ENCODE data around the gene SH3TC1. TPM values are rescaled to one million over a fixed set of nuclear protein-coding genes. Genes with fewer than 3 reads are reported as not detected.

Gene SH3TC1
- polyA plus RNA-seq, 2 of the 4 experiments (the other 2 are of a cell fraction): 2.8 to 7.4 TPM

DNA sequence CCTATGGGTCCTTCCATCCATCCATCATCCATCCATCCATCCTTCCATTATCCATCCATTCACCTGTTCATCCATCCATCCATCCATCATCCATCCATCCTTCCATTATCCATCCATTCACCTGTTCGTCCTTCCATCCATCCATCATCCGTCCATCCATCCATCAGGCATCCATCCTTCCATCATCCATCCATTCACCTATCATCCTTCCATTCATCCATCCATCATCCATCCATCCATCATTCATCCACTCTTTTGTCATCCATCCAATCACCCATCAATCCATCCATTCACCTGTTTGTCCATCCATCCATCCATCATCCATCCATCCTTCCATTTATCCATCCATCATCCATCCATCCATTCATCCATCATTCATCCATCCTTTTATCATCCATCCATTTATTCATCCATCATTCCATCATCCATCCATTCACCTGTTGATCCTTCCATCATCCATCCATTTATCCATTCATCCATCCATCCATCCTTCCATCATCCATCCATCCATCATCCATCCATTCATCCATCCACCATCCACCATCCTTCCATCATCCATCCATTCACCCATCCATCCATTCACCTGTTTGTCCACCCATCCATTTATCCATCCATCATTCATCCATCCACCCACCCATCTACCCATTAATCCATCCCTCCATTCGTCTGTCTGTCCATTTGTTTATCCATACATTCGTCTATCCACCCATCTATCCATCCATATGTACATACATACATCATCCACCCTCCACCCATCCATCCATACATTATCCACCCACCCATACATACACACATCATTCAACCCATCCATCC is 34.8 kb downstream of the SH3TC1 start:
- Histone ChIP-seq H3K4me3 (no peak overlapping the region), H3K9me3 (no peaks in the 10 kb centered on the region), H3K4me1 (peaks cover 18% of the 10 kb centered on the region), H3K27ac (no peak overlapping the region), H3K4me2 (no peak overlapping the region)
- ChIA-PET CTCF (no interaction called here), POLR2A (no interaction called here)
- DNase-seq (ENCODE audit: low read depth in 1 of 2, low spot score in 1 of 2) (no peak), ATAC-seq (no peak), FAIRE-seq (no peak)
- TF ChIP-seq TFCP2L1 (CRISPR knock-in tag; IDR thresholded peaks at IDR 0.05): no peak
- no peak for TF ChIP-seq GATA3 (IDR thresholded peaks at IDR 0.05; ENCODE audit: borderline replicate concordance)
- TF ChIP-seq, protein P1, sequence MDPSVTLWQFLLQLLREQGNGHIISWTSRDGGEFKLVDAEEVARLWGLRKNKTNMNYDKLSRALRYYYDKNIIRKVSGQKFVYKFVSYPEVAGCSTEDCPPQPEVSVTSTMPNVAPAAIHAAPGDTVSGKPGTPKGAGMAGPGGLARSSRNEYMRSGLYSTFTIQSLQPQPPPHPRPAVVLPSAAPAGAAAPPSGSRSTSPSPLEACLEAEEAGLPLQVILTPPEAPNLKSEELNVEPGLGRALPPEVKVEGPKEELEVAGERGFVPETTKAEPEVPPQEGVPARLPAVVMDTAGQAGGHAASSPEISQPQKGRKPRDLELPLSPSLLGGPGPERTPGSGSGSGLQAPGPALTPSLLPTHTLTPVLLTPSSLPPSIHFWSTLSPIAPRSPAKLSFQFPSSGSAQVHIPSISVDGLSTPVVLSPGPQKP (IDR thresholded peaks at IDR 0.05; ENCODE audit: low read depth, low read length): no peak
- TF ChIP-seq CHD2 (IDR thresholded peaks at IDR 0.05; ENCODE audit: low read length, partially characterized antibody): no peak
- no peak for TF ChIP-seq ZSCAN20 (CRISPR knock-in tag; IDR thresholded peaks at IDR 0.05)
- TF ChIP-seq FOXS1 (CRISPR knock-in tag; IDR thresholded peaks at IDR 0.05): no peak
- TF ChIP-seq, protein P2, sequence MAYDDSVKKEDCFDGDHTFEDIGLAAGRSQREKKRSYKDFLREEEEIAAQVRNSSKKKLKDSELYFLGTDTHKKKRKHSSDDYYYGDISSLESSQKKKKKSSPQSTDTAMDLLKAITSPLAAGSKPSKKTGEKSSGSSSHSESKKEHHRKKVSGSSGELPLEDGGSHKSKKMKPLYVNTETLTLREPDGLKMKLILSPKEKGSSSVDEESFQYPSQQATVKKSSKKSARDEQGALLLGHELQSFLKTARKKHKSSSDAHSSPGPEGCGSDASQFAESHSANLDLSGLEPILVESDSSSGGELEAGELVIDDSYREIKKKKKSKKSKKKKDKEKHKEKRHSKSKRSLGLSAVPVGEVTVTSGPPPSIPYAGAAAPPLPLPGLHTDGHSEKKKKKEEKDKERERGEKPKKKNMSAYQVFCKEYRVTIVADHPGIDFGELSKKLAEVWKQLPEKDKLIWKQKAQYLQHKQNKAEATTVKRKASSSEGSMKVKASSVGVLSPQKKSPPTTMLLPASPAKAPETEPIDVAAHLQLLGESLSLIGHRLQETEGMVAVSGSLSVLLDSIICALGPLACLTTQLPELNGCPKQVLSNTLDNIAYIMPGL (CRISPR knock-in tag; IDR thresholded peaks at IDR 0.05; ENCODE audit: borderline replicate concordance): no peak
- TF ChIP-seq ESRRA (IDR thresholded peaks at IDR 0.05; ENCODE audit: borderline replicate concordance, low read length): no peak
- WGBS (ENCODE audit: missing lambda C conversion rate): 87% methylated on average over 4 of the region's 4 CpGs

DNA sequence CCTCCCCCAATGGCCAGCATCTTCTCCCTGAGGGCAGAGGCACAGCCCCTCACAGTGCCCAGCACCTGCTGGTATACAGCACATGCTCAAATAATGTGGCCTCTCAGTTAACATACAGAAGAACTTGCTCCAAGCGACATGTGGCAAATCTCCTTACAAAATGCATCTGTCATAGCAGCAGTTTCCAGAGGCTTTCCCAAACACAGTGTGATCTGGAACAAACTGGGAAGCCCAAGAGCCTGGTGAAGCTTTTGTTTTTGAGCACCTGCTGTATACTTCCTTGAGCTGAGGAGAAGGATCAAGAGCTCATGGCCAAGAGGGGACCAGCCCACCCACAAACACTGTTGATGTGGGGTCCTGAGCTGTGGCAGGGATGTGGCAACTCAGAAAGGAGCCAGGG is 35.6 kb downstream of the SH3TC1 start:
- TF ChIP-seq, protein P3, sequence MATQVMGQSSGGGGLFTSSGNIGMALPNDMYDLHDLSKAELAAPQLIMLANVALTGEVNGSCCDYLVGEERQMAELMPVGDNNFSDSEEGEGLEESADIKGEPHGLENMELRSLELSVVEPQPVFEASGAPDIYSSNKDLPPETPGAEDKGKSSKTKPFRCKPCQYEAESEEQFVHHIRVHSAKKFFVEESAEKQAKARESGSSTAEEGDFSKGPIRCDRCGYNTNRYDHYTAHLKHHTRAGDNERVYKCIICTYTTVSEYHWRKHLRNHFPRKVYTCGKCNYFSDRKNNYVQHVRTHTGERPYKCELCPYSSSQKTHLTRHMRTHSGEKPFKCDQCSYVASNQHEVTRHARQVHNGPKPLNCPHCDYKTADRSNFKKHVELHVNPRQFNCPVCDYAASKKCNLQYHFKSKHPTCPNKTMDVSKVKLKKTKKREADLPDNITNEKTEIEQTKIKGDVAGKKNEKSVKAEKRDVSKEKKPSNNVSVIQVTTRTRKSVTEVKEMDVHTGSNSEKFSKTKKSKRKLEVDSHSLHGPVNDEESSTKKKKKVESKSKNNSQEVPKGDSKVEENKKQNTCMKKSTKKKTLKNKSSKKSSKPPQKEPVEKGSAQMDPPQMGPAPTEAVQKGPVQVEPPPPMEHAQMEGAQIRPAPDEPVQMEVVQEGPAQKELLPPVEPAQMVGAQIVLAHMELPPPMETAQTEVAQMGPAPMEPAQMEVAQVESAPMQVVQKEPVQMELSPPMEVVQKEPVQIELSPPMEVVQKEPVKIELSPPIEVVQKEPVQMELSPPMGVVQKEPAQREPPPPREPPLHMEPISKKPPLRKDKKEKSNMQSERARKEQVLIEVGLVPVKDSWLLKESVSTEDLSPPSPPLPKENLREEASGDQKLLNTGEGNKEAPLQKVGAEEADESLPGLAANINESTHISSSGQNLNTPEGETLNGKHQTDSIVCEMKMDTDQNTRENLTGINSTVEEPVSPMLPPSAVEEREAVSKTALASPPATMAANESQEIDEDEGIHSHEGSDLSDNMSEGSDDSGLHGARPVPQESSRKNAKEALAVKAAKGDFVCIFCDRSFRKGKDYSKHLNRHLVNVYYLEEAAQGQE (IDR thresholded peaks at IDR 0.05): no peak
- no peak for TF ChIP-seq HOXA7 (CRISPR knock-in tag; IDR thresholded peaks at IDR 0.05)
- no peak for TF ChIP-seq ZC3H11A (IDR thresholded peaks at IDR 0.05)
- TF ChIP-seq MYC (IDR thresholded peaks at IDR 0.05; ENCODE audit: borderline replicate concordance, low read length): no peak
- no peak for TF ChIP-seq ZFP36 (IDR thresholded peaks at IDR 0.05; ENCODE audit: borderline replicate concordance, partially characterized antibody)
- TF ChIP-seq PHF8 (IDR thresholded peaks at IDR 0.05; ENCODE audit: borderline replicate concordance, low read depth): no peak
- TF ChIP-seq, protein P4, sequence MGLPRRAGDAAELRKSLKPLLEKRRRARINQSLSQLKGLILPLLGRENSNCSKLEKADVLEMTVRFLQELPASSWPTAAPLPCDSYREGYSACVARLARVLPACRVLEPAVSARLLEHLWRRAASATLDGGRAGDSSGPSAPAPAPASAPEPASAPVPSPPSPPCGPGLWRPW (IDR thresholded peaks at IDR 0.05): no peak
- no peak for TF ChIP-seq EHMT2 (IDR thresholded peaks at IDR 0.05; ENCODE audit: low read depth)
- no peak for TF ChIP-seq HDAC2 (IDR thresholded peaks at IDR 0.05)
- no peak for TF ChIP-seq RCOR1 (IDR thresholded peaks at IDR 0.05; ENCODE audit: low read depth, low read length)
- no peak for TF ChIP-seq EP300 (IDR thresholded peaks at IDR 0.05)
- TF ChIP-seq HOXB13 (CRISPR knock-in tag; IDR thresholded peaks at IDR 0.05; ENCODE audit: low read depth): no peak
- no peak overlapping the region for H3K4me3 ChIP-seq
- no peak overlapping the region for H3K4me2 ChIP-seq
- H3K4me1 ChIP-seq: peaks cover 12% of the 10 kb centered on the region
- POLR2A ChIA-PET: no interaction called here
- no peak overlapping the region for H3K27ac ChIP-seq
- no peaks in the 10 kb centered on the region for H3K9me3 ChIP-seq
- ATAC-seq (no peak), DNase-seq (ENCODE audit: low read depth in 1 of 2, low spot score in 1 of 2) (no peak), FAIRE-seq (no peak)
- WGBS (ENCODE audit: missing lambda C conversion rate): 80% methylated on average over 1 of the region's 1 CpG
- CTCF ChIA-PET: interaction anchor here (17.2 kb wide), 1 partner anchor 167 kb away, joined by 270 read pairs; no protein-coding TSS in a partner anchor
